Measurements from ENCODE around the gene VTA1. TPM values are rescaled to one million over a fixed set of nuclear protein-coding genes. Genes with fewer than 3 reads are reported as not detected.

VTA1 gene
- total and polyA plus RNA-seq, 2 of the 8 experiments (the other 6 are each of a cell fraction or from before 2014, with no cell fraction given) = 63.6 to 67.0 TPM

- Histone ChIP-seq H3K4me1 (replicated peaks in 1 of 4; ENCODE audit: control insufficient read depth in 3 of 4, insufficient read depth in 4 of 4, low read length in 3 of 4) (peaks cover 0 to 4% (median 0%) of the 10 kb centered on the region in 4 experiments; a peak in 1 of 7 replicates), H3K23ac (ENCODE audit: insufficient read length) (no peak overlapping the region), H2AFZ (ENCODE audit: low read length) (no peak overlapping the region), H2BK20ac (ENCODE audit: low read length) (no peak overlapping the region), H2BK5ac (ENCODE audit: low read depth, low read length) (no peak overlapping the region), H3K27me3 (replicated peaks in 1 of 4; ENCODE audit: control insufficient read depth in 3 of 4, extremely low read depth in 1 of 4, insufficient read depth in 3 of 4, low read length in 3 of 4) (no peaks in the 10 kb centered on the region), H3K23me2 (ENCODE audit: low read depth, low read length) (peaks cover 2% of the 10 kb centered on the region; the same call in 1 of the 2 replicates), H3K36me3 (ENCODE audit: control insufficient read depth in 2 of 4, insufficient read depth in 4 of 4, low read length in 3 of 4) (no peaks in the 10 kb centered on the region), H3K79me2 (ENCODE audit: control insufficient read depth in 1 of 2, insufficient read depth in 2 of 2, low read length in 2 of 2) (no peaks in the 10 kb centered on the region), H3K9me3 (ENCODE audit: insufficient read depth in 2 of 2, low read depth in 1 of 2, low read length in 1 of 2) (no peaks in the 10 kb centered on the region), H3K18ac (ENCODE audit: extremely low read depth, low read length) (no peak overlapping the region), H3K27ac (ENCODE audit: low read depth, low read length) (no peak overlapping the region), H3K79me1 (ENCODE audit: low read depth, low read length) (no peaks in the 10 kb centered on the region), H3K4me3 (ENCODE audit: extremely low read depth in 1 of 4, insufficient read depth in 2 of 4, low read depth in 3 of 4, low read length in 4 of 4) (no peak overlapping the region), H3K4ac (replicated peaks; ENCODE audit: insufficient read length, low read depth, low read length) (no peak overlapping the region), H2BK15ac (ENCODE audit: low read length) (no peak overlapping the region), H3K14ac (ENCODE audit: insufficient read length) (no peak overlapping the region), H4K5ac (ENCODE audit: insufficient read length, low read depth, low read length) (no peak overlapping the region), H3K56ac (replicated peaks; ENCODE audit: insufficient read length, low read depth, low read length) (no peak overlapping the region), H3K9ac (replicated peaks in 1 of 4; ENCODE audit: extremely low read depth in 1 of 4, low read depth in 3 of 4, low read length in 3 of 4) (no peak overlapping the region), H2BK120ac (replicated peaks; ENCODE audit: low read depth, low read length) (no peak overlapping the region), H4K20me1 (replicated peaks in 1 of 2; ENCODE audit: control insufficient read depth in 1 of 2, insufficient read depth in 2 of 2, low read length in 2 of 2) (no peaks in the 10 kb centered on the region), H4K8ac (ENCODE audit: extremely low read depth, insufficient read depth, low read length) (no peak overlapping the region), H3K4me2 (ENCODE audit: insufficient read depth in 1 of 2, low read depth in 2 of 2, low read length in 2 of 2) (no peak overlapping the region), H2AK5ac (ENCODE audit: low read depth, low read length) (no peak overlapping the region), H2BK12ac (ENCODE audit: low read depth, low read length) (no peak overlapping the region), H4K91ac (replicated peaks; ENCODE audit: insufficient read length, low read length) (no peak overlapping the region)
- CTCF ChIA-PET (ENCODE audit: partially characterized antibody) = interaction anchor here (1.2 kb wide), 1 partner anchor 202 kb away, joined by 4 read pairs; no protein-coding TSS in a partner anchor
- POLR2A ChIA-PET (ENCODE audit: partially characterized antibody) = no interaction called here
- 96% methylated on average over 1 of the region's 1 CpG; no CpG with 5 or more reads in 1 of the 2 experiments for WGBS, 2 experiments (ENCODE audit: extremely low coverage in 1 of 2, insufficient coverage in 1 of 2, insufficient read length in 1 of 2, insufficient replicate concordance in 2 of 2, low coverage in 1 of 2, low lambda C conversion rate in 2 of 2, missing lambda C conversion rate in 1 of 2)
- DNase-seq (ENCODE audit: low read depth in 1 of 2, low spot score in 2 of 2) = no peak
- FAIRE-seq = no peak
- TF ChIP-seq ATF2 (IDR thresholded peaks at IDR 0.05; ENCODE audit: low read length) (no peak), KDM1A (IDR thresholded peaks at IDR 0.05; ENCODE audit: borderline replicate concordance, low read length) (no peak), HDAC6 (IDR thresholded peaks at IDR 0.05; ENCODE audit: low read depth, low read length) (no peak), JUND (IDR thresholded peaks at IDR 0.05; ENCODE audit: low read length) (no peak), SIX5 (IDR thresholded peaks at IDR 0.05; ENCODE audit: low read depth, low read length) (no peak), BRCA1 (IDR thresholded peaks at IDR 0.05; ENCODE audit: low read depth, low read length) (no peak), KDM5A (IDR thresholded peaks at IDR 0.05; ENCODE audit: low read length) (no peak), CREB1 (IDR thresholded peaks at IDR 0.05) (no peak), RBBP5 (IDR thresholded peaks at IDR 0.05; ENCODE audit: borderline replicate concordance, low read depth, low read length) (no peak), SAP30 (IDR thresholded peaks at IDR 0.05; ENCODE audit: insufficient read depth, insufficient replicate concordance, low read length) (no peak)
Measured at GRCh38 chr6:142271476-142271875, 124.4 kb downstream of the VTA1 start.

Measured in H1 (cell line).